ENCODE data around the gene KIAA1328.

The KIAA1328 gene

GRCh38 chr18:37065254-37065653 is 236.3 kb downstream of the KIAA1328 start:
- H3K4me3 ChIP-seq (ENCODE audit: low read depth in 1 of 2, low read length in 2 of 2), result no peak overlapping the region
- H3K4me1 ChIP-seq (ENCODE audit: insufficient read depth, low read length), result peaks cover 6% of the 10 kb centered on the region
- H3K27me3 ChIP-seq (ENCODE audit: control insufficient read depth in 1 of 2, insufficient read depth in 2 of 2, low read length in 2 of 2), result no peaks in the 10 kb centered on the region
- H3K36me3 ChIP-seq (ENCODE audit: insufficient read depth, low read length), result no peaks in the 10 kb centered on the region
- no peaks in the 10 kb centered on the region for H3K9me3 ChIP-seq (ENCODE audit: low read length)
- H3K9ac ChIP-seq (ENCODE audit: low read length), result no peak overlapping the region
- no peak overlapping the region for H3K27ac ChIP-seq (ENCODE audit: low read depth, low read length)

GRCh38 chr18:37084912-37085311 is 256.0 kb downstream of the KIAA1328 start:
- no peaks in the 10 kb centered on the region for H3K36me3 ChIP-seq (ENCODE audit: insufficient read depth, low read length)
- no peak overlapping the region for H3K27ac ChIP-seq (ENCODE audit: low read depth, low read length)

GRCh38 chr18:37085362-37085761 is 256.4 kb downstream of the KIAA1328 start:
- Histone ChIP-seq H3K27ac (ENCODE audit: low read depth, low read length) (no peak overlapping the region), H3K4me3 (ENCODE audit: low read depth in 1 of 2, low read length in 2 of 2) (no peak overlapping the region), H3K4me1 (ENCODE audit: insufficient read depth, low read length) (no peaks in the 10 kb centered on the region), H3K9me3 (ENCODE audit: low read length) (no peaks in the 10 kb centered on the region), H3K27me3 (ENCODE audit: control insufficient read depth in 1 of 2, insufficient read depth in 2 of 2, low read length in 2 of 2) (no peaks in the 10 kb centered on the region), H3K9ac (ENCODE audit: low read length) (no peak overlapping the region), H3K36me3 (ENCODE audit: insufficient read depth, low read length) (no peaks in the 10 kb centered on the region)

More at GRCh38 chr18:37084912-37085311, 256.0 kb downstream of the KIAA1328 start:
- no peaks in the 10 kb centered on the region for H3K27me3 ChIP-seq (ENCODE audit: control insufficient read depth in 1 of 2, insufficient read depth in 2 of 2, low read length in 2 of 2)
- no peaks in the 10 kb centered on the region for H3K9me3 ChIP-seq (ENCODE audit: low read length)
- H3K4me3 ChIP-seq (ENCODE audit: low read depth in 1 of 2, low read length in 2 of 2), result no peak overlapping the region
- H3K4me1 ChIP-seq (ENCODE audit: insufficient read depth, low read length), result no peaks in the 10 kb centered on the region
- H3K9ac ChIP-seq (ENCODE audit: low read length), result no peak overlapping the region

DNA sequence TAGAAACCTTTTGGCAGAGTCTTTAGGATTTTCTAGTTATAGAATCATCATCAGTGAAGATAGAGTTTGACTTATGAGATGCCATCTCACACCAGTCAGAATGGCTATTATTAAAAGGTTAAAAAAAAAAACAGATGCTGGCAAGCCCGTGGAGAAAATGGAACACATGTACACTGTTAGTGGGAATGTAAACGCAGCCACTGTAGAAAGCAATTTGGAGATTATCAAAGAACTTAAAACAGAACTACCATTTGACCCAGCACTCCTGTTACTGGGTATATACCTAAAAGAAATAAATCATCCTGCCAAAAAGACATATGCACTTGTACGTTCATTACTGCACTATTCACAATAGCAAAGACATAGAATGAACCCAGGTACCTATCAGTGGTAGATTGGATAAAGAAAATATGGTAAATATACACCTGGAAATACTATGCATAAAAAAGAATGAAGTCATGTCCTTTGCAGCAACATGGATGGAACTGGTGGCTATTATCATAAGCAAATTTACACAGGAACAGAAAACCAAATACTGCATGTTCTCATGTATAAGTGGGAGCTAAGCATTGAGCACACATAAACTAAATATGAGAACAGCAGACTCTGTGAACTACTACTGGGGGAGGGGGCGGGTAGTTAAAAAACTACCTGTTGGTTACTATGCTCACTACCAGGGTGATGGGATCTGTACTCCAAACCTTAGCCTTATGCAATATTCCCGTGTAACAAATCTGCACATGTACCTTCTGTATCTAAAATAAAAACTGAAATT is 279.0 kb downstream of the KIAA1328 start:
- H3K4me1 ChIP-seq (ENCODE audit: insufficient read depth, low read length), result no peaks in the 10 kb centered on the region
- H3K36me3 ChIP-seq (ENCODE audit: insufficient read depth, low read length), result no peaks in the 10 kb centered on the region
- H3K4me3 ChIP-seq (ENCODE audit: low read depth in 1 of 2, low read length in 2 of 2), result no peak overlapping the region
- no peaks in the 10 kb centered on the region for H3K27me3 ChIP-seq (ENCODE audit: control insufficient read depth in 1 of 2, insufficient read depth in 2 of 2, low read length in 2 of 2)
- no peak overlapping the region for H3K9ac ChIP-seq (ENCODE audit: low read length)
- peaks cover 4% of the 10 kb centered on the region for H3K9me3 ChIP-seq (ENCODE audit: low read length)
- H3K27ac ChIP-seq (ENCODE audit: low read depth, low read length), result no peak overlapping the region

DNA sequence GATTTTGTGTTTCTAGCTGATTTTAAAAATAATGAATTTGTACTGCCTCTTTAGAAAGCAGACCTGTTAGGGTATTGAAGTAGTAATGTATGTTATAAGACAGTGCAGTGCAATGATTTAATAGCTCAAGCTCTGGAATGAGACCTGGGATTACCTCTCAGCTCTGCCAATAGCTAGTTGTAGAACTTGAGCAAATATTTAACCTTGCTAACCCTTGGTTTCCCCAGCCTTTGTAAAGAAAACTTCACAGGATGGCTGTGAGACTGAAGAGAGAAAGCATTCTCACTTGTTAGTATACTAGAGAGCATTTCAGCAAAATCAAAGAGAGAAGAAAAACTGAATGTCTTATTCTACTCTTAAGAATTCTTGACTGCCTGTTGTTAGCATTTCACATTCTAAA is 293.9 kb downstream of the KIAA1328 start:
- H3K27ac ChIP-seq (ENCODE audit: low read depth, low read length), result no peak overlapping the region
- no peak overlapping the region for H3K4me3 ChIP-seq (ENCODE audit: low read depth in 1 of 2, low read length in 2 of 2)
- H3K4me1 ChIP-seq (ENCODE audit: insufficient read depth, low read length), result no peaks in the 10 kb centered on the region
- H3K9ac ChIP-seq (ENCODE audit: low read length), result no peak overlapping the region
- H3K9me3 ChIP-seq (ENCODE audit: low read length), result no peaks in the 10 kb centered on the region
- no peaks in the 10 kb centered on the region for H3K27me3 ChIP-seq (ENCODE audit: control insufficient read depth in 1 of 2, insufficient read depth in 2 of 2, low read length in 2 of 2)
- no peaks in the 10 kb centered on the region for H3K36me3 ChIP-seq (ENCODE audit: insufficient read depth, low read length)

GRCh38 chr18:37124516-37124915 is 295.6 kb downstream of the KIAA1328 start:
- Histone ChIP-seq H3K9me3 (ENCODE audit: low read length) (no peaks in the 10 kb centered on the region), H3K27me3 (ENCODE audit: control insufficient read depth in 1 of 2, insufficient read depth in 2 of 2, low read length in 2 of 2) (no peaks in the 10 kb centered on the region), H3K4me1 (ENCODE audit: insufficient read depth, low read length) (no peaks in the 10 kb centered on the region), H3K27ac (ENCODE audit: low read depth, low read length) (no peak overlapping the region), H3K36me3 (ENCODE audit: insufficient read depth, low read length) (no peaks in the 10 kb centered on the region), H3K4me3 (ENCODE audit: low read depth in 1 of 2, low read length in 2 of 2) (no peak overlapping the region), H3K9ac (ENCODE audit: low read length) (no peak overlapping the region)

- Histone ChIP-seq H3K27ac (ENCODE audit: low read depth, low read length) (no peak overlapping the region), H3K27me3 (ENCODE audit: control insufficient read depth in 1 of 2, insufficient read depth in 2 of 2, low read length in 2 of 2) (no peaks in the 10 kb centered on the region), H3K9ac (ENCODE audit: low read length) (no peak overlapping the region), H3K4me3 (ENCODE audit: low read depth in 1 of 2, low read length in 2 of 2) (no peak overlapping the region), H3K4me1 (ENCODE audit: insufficient read depth, low read length) (no peaks in the 10 kb centered on the region), H3K9me3 (ENCODE audit: low read length) (no peaks in the 10 kb centered on the region), H3K36me3 (ENCODE audit: insufficient read depth, low read length) (no peaks in the 10 kb centered on the region)
Measured at GRCh38 chr18:37135177-37135576, 306.2 kb downstream of the KIAA1328 start.

DNA sequence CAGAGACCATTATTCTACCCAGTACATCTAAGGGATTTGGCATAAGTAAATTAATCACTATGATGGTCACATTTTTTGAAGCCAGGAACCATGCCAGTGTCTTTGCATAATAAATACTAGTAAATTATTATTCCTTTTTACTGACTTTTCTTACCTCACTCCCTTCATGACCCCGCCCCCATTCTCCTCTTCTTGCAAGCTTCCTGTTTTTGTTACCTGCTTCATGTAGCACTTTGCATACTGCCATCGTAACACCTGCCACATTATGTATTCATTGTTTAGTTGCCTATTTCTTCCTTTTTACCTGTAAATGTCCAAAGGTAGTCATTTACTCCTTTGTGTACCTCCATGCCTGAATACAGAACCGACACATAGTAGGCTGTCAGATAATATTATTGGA is 309.5 kb downstream of the KIAA1328 start:
- no peaks in the 10 kb centered on the region for H3K9me3 ChIP-seq (ENCODE audit: low read length)
- H3K36me3 ChIP-seq (ENCODE audit: insufficient read depth, low read length), result no peaks in the 10 kb centered on the region
- no peak overlapping the region for H3K4me3 ChIP-seq (ENCODE audit: low read depth in 1 of 2, low read length in 2 of 2)
- H3K27me3 ChIP-seq (ENCODE audit: control insufficient read depth in 1 of 2, insufficient read depth in 2 of 2, low read length in 2 of 2), result no peaks in the 10 kb centered on the region
- no peak overlapping the region for H3K27ac ChIP-seq (ENCODE audit: low read depth, low read length)
- no peaks in the 10 kb centered on the region for H3K4me1 ChIP-seq (ENCODE audit: insufficient read depth, low read length)
- H3K9ac ChIP-seq (ENCODE audit: low read length), result no peak overlapping the region

- Histone ChIP-seq H3K4me3 (ENCODE audit: low read depth in 1 of 2, low read length in 2 of 2) (no peak overlapping the region), H3K27ac (ENCODE audit: low read depth, low read length) (no peak overlapping the region), H3K9ac (ENCODE audit: low read length) (no peak overlapping the region), H3K4me1 (ENCODE audit: insufficient read depth, low read length) (no peaks in the 10 kb centered on the region), H3K27me3 (ENCODE audit: control insufficient read depth in 1 of 2, insufficient read depth in 2 of 2, low read length in 2 of 2) (no peaks in the 10 kb centered on the region), H3K9me3 (ENCODE audit: low read length) (no peaks in the 10 kb centered on the region), H3K36me3 (ENCODE audit: insufficient read depth, low read length) (no peaks in the 10 kb centered on the region)
Measured at GRCh38 chr18:37139876-37140275, 310.9 kb downstream of the KIAA1328 start.

DNA sequence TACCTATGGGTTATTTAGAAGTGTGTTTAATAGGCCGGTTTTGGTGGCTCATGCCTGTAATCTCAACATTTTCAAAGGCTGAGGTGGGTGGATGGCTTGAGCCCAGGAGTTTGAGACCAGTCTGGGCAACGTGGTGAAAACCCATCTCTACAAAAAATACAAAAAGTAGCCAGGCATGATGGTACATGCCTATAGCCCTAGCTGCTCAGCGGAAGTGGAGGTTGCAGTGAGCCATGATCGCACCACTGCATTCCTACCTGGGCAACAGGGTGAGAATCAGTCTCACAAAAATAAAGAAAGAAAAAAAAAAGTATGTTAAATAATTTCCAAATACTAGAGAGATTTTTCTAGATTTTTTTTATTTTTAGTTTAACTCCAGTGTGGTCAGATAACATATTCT is 316.0 kb downstream of the KIAA1328 start:
- no peaks in the 10 kb centered on the region for H3K27me3 ChIP-seq (ENCODE audit: control insufficient read depth in 1 of 2, insufficient read depth in 2 of 2, low read length in 2 of 2)
- H3K4me1 ChIP-seq (ENCODE audit: insufficient read depth, low read length), result no peaks in the 10 kb centered on the region
- no peak overlapping the region for H3K9ac ChIP-seq (ENCODE audit: low read length)
- no peak overlapping the region for H3K27ac ChIP-seq (ENCODE audit: low read depth, low read length)
- no peak overlapping the region for H3K4me3 ChIP-seq (ENCODE audit: low read depth in 1 of 2, low read length in 2 of 2)
- no peaks in the 10 kb centered on the region for H3K9me3 ChIP-seq (ENCODE audit: low read length)
- H3K36me3 ChIP-seq (ENCODE audit: insufficient read depth, low read length), result no peaks in the 10 kb centered on the region

DNA sequence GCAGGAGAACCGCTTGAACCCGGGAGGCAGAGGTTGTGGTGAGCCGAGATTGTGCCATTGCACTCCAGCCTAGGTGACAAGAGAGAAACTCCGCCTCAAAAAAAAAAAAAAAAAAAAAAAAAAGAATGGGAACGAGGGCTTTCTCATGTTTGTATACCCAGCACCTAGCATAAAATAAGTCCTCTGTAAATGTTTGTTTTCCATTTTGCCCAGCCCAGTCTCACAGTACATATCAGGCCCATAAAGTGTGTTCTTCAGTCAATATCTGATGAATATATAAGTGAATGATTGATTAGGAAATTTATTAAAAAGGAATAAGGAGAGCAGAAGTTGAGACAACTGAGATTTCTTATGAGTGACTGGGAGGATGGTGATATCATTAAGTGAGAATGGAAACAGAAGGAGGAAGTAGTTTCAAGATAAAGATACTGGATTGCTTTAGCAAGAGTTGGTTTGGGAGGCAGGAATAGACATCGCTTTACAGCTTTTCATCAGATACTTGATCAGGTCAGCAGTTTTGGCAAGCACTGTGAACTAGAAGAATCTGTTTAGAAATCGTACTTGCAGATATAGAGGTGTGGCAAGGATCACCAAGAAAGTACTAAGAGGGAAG is 327.5 kb downstream of the KIAA1328 start:
- H3K9me3 ChIP-seq (ENCODE audit: low read length), result no peaks in the 10 kb centered on the region
- no peaks in the 10 kb centered on the region for H3K36me3 ChIP-seq (ENCODE audit: insufficient read depth, low read length)
- H3K4me3 ChIP-seq (ENCODE audit: low read depth in 1 of 2, low read length in 2 of 2), result no peak overlapping the region
- H3K27ac ChIP-seq (ENCODE audit: low read depth, low read length), result no peak overlapping the region
- no peaks in the 10 kb centered on the region for H3K27me3 ChIP-seq (ENCODE audit: control insufficient read depth in 1 of 2, insufficient read depth in 2 of 2, low read length in 2 of 2)
- H3K4me1 ChIP-seq (ENCODE audit: insufficient read depth, low read length), result no peaks in the 10 kb centered on the region
- H3K9ac ChIP-seq (ENCODE audit: low read length), result no peak overlapping the region
